H9 (cell line): Measurements from ENCODE around the gene FTO. TPM values are rescaled to one million over a fixed set of nuclear protein-coding genes. Genes with fewer than 3 reads are reported as not detected.

Experiments used
- DNase-seq: peaks from one replicate; pipeline ENCODE4 v3.0.0-alpha.2; 2017
- H2AFZ ChIP-seq: one replicate; pipeline ENCODE4 v1.6.1; 2013; ENCODE audit warnings: mild to moderate bottlenecking, low read length, control low read depth, moderate library complexity
- H2AK5ac ChIP-seq: 2 replicates; pipeline ENCODE4 v1.6.1; 2013; ENCODE audit warnings: low read length, control low read depth, mixed read lengths; ENCODE audit not compliant: insufficient read length
- H2BK120ac ChIP-seq: one replicate; pipeline ENCODE4 v1.6.1; 2013; ENCODE audit warnings: low read depth, mild to moderate bottlenecking, low read length, control low read depth, inconsistent platforms; ENCODE audit not compliant: poor library complexity, severe bottlenecking
- H2BK12ac ChIP-seq: 2 replicates; pipeline ENCODE4 v1.6.1; 2013; ENCODE audit warnings: low read length, control low read depth, mixed read lengths, low read depth; ENCODE audit not compliant: insufficient read length
- H2BK15ac ChIP-seq: 2 replicates; pipeline ENCODE4 v1.6.1; 2013; ENCODE audit warnings: low read depth, low read length, control low read depth
- H2BK20ac ChIP-seq: one replicate; pipeline ENCODE4 v1.6.1; 2013; ENCODE audit warnings: low read depth, mild to moderate bottlenecking, low read length, control low read depth, inconsistent platforms; ENCODE audit not compliant: poor library complexity, severe bottlenecking
- H2BK5ac ChIP-seq: 2 replicates; pipeline ENCODE4 v1.6.1; 2013; ENCODE audit warnings: low read length, control low read depth, mixed read lengths; ENCODE audit not compliant: insufficient read length
- H3K14ac ChIP-seq: 2 replicates; pipeline ENCODE4 v1.6.1; 2013; ENCODE audit warnings: low read length, control low read depth; ENCODE audit not compliant: insufficient read depth
- H3K18ac ChIP-seq: 2 replicates; pipeline ENCODE4 v1.6.1; 2013; ENCODE audit warnings: low read depth, mild to moderate bottlenecking, mixed read lengths, low read length, control low read depth; ENCODE audit not compliant: insufficient read length
- H3K23ac ChIP-seq: 2 replicates; pipeline ENCODE4 v1.6.1; 2013; ENCODE audit warnings: low read length, control low read depth, mixed read lengths, low read depth; ENCODE audit not compliant: insufficient read length
- H3K23me2 ChIP-seq: 2 replicates; pipeline ENCODE4 v1.6.1; 2013; ENCODE audit warnings: low read depth, mild to moderate bottlenecking, mixed read lengths, low read length, control low read depth; ENCODE audit not compliant: insufficient read length, poor library complexity, severe bottlenecking
- H3K27ac ChIP-seq: 2 replicates; pipeline ENCODE4 v1.5.1; 2013; ENCODE audit warnings: low read length, control low read depth, mixed read lengths, low read depth; ENCODE audit not compliant: insufficient read length
- H3K27me3 ChIP-seq: 2 replicates; pipeline ENCODE4 v1.6.1; 2013; ENCODE audit warnings: low read length, control low read depth, inconsistent platforms; ENCODE audit not compliant: insufficient read depth
- H3K4ac ChIP-seq: 2 replicates; pipeline ENCODE4 v1.6.1; 2013; ENCODE audit warnings: low read depth, mild to moderate bottlenecking, control low read depth, inconsistent platforms, low read length, moderate library complexity
- H3K4me1 ChIP-seq: 2 replicates; pipeline ENCODE4 v1.6.1; 2013; ENCODE audit warnings: low read length, control low read depth, inconsistent platforms; ENCODE audit not compliant: insufficient read depth
- H3K4me2 ChIP-seq: 2 replicates; pipeline ENCODE4 v1.6.1; 2013; ENCODE audit warnings: low read length, control low read depth, mixed read lengths; ENCODE audit not compliant: insufficient read length, insufficient read depth
- H3K56ac ChIP-seq: 2 replicates; pipeline ENCODE4 v1.6.1; 2013; ENCODE audit warnings: low read depth, mild to moderate bottlenecking, mixed read lengths, low read length, control low read depth; ENCODE audit not compliant: insufficient read length
- H3K79me1 ChIP-seq: 2 replicates; pipeline ENCODE4 v1.6.1; 2013; ENCODE audit warnings: low read depth, mild to moderate bottlenecking, moderate library complexity, low read length, control low read depth, inconsistent platforms; ENCODE audit not compliant: insufficient read depth, poor library complexity, severe bottlenecking
- H3K79me2 ChIP-seq: 2 replicates; pipeline ENCODE4 v1.6.1; 2013; ENCODE audit warnings: low read length, control low read depth, inconsistent platforms; ENCODE audit not compliant: insufficient read depth
- H3K9ac ChIP-seq: 2 replicates; pipeline ENCODE4 v1.6.1; 2013; ENCODE audit warnings: low read length, control low read depth, mixed read lengths; ENCODE audit not compliant: insufficient read length; ENCODE audit errors: extremely low read depth
- H3K9me3 ChIP-seq: one replicate; pipeline ENCODE4 v1.6.1; 2013; ENCODE audit warnings: low read depth, low read length, inconsistent platforms; ENCODE audit not compliant: control insufficient read depth
- H3T11ph ChIP-seq: one replicate; pipeline ENCODE4 v1.6.1; 2013; ENCODE audit warnings: mild to moderate bottlenecking, low read length, control low read depth, inconsistent platforms
- H4K20me1 ChIP-seq: one replicate; pipeline ENCODE4 v1.6.1; 2013; ENCODE audit not compliant: control insufficient read depth, insufficient read length, insufficient read depth
- H4K5ac ChIP-seq: 2 replicates; pipeline ENCODE4 v1.6.1; 2013; ENCODE audit warnings: low read depth, mild to moderate bottlenecking, mixed read lengths, low read length, control low read depth; ENCODE audit not compliant: insufficient read length
- H4K8ac ChIP-seq: replicated peaks from 2 replicates; pipeline ENCODE4 v1.6.1; 2013; ENCODE audit warnings: low read length, control low read depth, mixed read lengths, low read depth; ENCODE audit not compliant: insufficient read length
- H4K91ac ChIP-seq: 2 replicates; pipeline ENCODE4 v1.6.1; 2013; ENCODE audit warnings: low read depth, mild to moderate bottlenecking, moderate library complexity, mixed read lengths, low read length, control low read depth; ENCODE audit not compliant: insufficient read length
- H3K27ac Mint-ChIP-seq, 3 experiments: 2 replicates in 2 of 3; 3 replicates in 1 of 3; pipeline ENCODE4 v1.8.0; 2020 to 2021; ENCODE audit warnings: mixed read lengths in 3 of 3, mild to moderate bottlenecking in 1 of 3, moderate library complexity in 1 of 3
- H3K27me3 Mint-ChIP-seq: 2 replicates; pipeline ENCODE4 v1.8.0; 2021; ENCODE audit warnings: low read depth, mild to moderate bottlenecking, moderate library complexity, mixed read lengths
- H3K36me3 Mint-ChIP-seq, 3 experiments: 2 replicates in 2 of 3; 3 replicates in 1 of 3; pipeline ENCODE4 v1.8.0; 2020 to 2021; ENCODE audit warnings: low read depth in 3 of 3, mixed read lengths in 3 of 3; ENCODE audit not compliant: insufficient read depth in 1 of 3
- H3K4me1 Mint-ChIP-seq, 2 experiments: 2 replicates each; pipeline ENCODE4 v1.8.0; 2020; ENCODE audit warnings: mixed read lengths in 2 of 2
- H3K4me3 Mint-ChIP-seq, 2 experiments: 2 replicates in 1 of 2; 3 replicates in 1 of 2; pipeline ENCODE4 v1.8.0; 2020 to 2021; ENCODE audit warnings: mild to moderate bottlenecking in 2 of 2, mixed read lengths in 2 of 2, moderate library complexity in 1 of 2
- H3K9me3 Mint-ChIP-seq, 2 experiments: 2 replicates in 1 of 2; 3 replicates in 1 of 2; pipeline ENCODE4 v1.8.0; 2020; ENCODE audit warnings: mild to moderate bottlenecking in 2 of 2, mixed read lengths in 2 of 2, moderate library complexity in 1 of 2
- WGBS: extraction: QIAGEN DNeasy Blood & Tissue Kit; methylation state at CpG from one replicate; pipeline ENCODE4 v1.1.7; 2013; ENCODE audit warnings: missing lambda C conversion rate, low lambda C conversion rate, mixed read lengths; ENCODE audit not compliant: insufficient read length; ENCODE audit errors: extremely low coverage; 5-methylcytosine and 5-hydroxymethylcytosine counted together
- total RNA-seq: library from RNA; stranded (reverse); gene quantifications from 2 replicates; pipeline ENCODE4 v1.2.1, GENCODE V29; 2021
- TF ChIP-seq, protein P1 (sequence below): fragments of 200-600 bp; sonication (generic); conservative IDR thresholded peaks from 3 replicates; pipeline ENCODE4 v1.8.0; 2021; ENCODE audit warnings: antibody characterized with exemption, mild to moderate bottlenecking

FTO gene
- total RNA-seq, 1 experiment from 2014 or later: 67.9 TPM

DNA sequence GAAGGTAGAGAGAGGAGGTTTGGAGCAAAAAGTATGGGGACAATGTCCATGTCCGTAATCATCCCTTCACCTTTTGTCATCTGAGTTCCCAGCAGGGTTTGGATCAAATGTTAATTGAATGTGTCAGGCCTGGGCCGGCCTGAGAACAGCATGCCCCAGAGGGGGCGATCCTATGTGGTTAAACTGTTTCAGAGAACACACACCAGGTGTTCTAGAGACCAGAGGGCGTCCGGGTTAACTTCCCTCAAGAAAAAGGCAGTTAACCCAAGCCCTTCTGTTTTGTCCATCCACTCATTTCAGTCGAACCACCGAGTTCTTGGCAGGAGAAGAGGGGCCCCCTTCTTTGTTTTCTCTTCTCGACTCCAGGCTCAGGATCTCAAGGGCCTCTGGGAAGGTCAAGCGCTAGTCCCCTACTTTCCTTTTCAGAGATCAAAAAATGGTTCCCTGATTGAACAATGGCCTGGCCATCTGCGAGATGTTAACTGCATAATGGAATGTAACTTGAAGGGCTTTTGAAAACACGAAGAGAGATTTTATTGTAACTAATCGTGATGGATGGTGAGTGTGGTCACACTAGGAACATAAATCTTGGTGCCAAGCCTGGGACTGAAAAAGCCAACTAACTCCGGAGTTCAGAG lies 440.1 kb downstream of the FTO start:
- no peak overlapping the region for H2BK15ac ChIP-seq
- DNase-seq: no peak
- WGBS: no CpG with 5 or more reads among the region's 13 CpGs

More for the DNA sequence above, 440.1 kb downstream of the FTO start:
- no peak overlapping the region for H2BK20ac ChIP-seq
- H3K36me3 Mint-ChIP-seq: no peaks in the 10 kb centered on the region
- peaks cover 3 to 4% of the 10 kb centered on the region in 2 experiments; a peak in 3 of 5 replicates for H3K9me3 Mint-ChIP-seq
- H3K23ac ChIP-seq: no peak overlapping the region
- no peaks in the 10 kb centered on the region for H3K79me1 ChIP-seq
- peaks cover 6 to 9% of the 10 kb centered on the region in 2 experiments for H3K4me1 Mint-ChIP-seq
- no peaks in the 10 kb centered on the region for H3K27me3 ChIP-seq
- H4K8ac ChIP-seq: no peak overlapping the region
- no peak overlapping the region for H3T11ph ChIP-seq
- H3K18ac ChIP-seq: no peak overlapping the region
- H3K4me3 Mint-ChIP-seq: no peak overlapping the region
- H2BK120ac ChIP-seq: no peak overlapping the region
- H3K9me3 ChIP-seq: no peaks in the 10 kb centered on the region
- H3K27ac ChIP-seq: no peak overlapping the region
- no peaks in the 10 kb centered on the region for H3K23me2 ChIP-seq
- H3K4ac ChIP-seq: no peak overlapping the region
- H3K27ac Mint-ChIP-seq: no peak overlapping the region
- H3K79me2 ChIP-seq: no peaks in the 10 kb centered on the region
- no peak overlapping the region for H4K5ac ChIP-seq
- H3K14ac ChIP-seq: no peak overlapping the region; the same call in 1 of the 2 replicates
- no peaks in the 10 kb centered on the region; the same call in 1 of the 2 replicates for H3K27me3 Mint-ChIP-seq
- no peak overlapping the region for H3K4me2 ChIP-seq
- no peak overlapping the region for H3K56ac ChIP-seq
- H3K4me1 ChIP-seq: no peaks in the 10 kb centered on the region; the same call in 1 of the 2 replicates
- no peak overlapping the region for H2BK12ac ChIP-seq
- no peak overlapping the region for H3K9ac ChIP-seq
- no peak overlapping the region for H2AK5ac ChIP-seq
- no peaks in the 10 kb centered on the region for H4K20me1 ChIP-seq
- H4K91ac ChIP-seq: no peak overlapping the region
- no peak overlapping the region for H2BK5ac ChIP-seq
- TF ChIP-seq, protein P1, sequence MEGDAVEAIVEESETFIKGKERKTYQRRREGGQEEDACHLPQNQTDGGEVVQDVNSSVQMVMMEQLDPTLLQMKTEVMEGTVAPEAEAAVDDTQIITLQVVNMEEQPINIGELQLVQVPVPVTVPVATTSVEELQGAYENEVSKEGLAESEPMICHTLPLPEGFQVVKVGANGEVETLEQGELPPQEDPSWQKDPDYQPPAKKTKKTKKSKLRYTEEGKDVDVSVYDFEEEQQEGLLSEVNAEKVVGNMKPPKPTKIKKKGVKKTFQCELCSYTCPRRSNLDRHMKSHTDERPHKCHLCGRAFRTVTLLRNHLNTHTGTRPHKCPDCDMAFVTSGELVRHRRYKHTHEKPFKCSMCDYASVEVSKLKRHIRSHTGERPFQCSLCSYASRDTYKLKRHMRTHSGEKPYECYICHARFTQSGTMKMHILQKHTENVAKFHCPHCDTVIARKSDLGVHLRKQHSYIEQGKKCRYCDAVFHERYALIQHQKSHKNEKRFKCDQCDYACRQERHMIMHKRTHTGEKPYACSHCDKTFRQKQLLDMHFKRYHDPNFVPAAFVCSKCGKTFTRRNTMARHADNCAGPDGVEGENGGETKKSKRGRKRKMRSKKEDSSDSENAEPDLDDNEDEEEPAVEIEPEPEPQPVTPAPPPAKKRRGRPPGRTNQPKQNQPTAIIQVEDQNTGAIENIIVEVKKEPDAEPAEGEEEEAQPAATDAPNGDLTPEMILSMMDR: no peak
- H2AFZ ChIP-seq: no peak overlapping the region
